ENCODE data around the gene C2orf69. TPM values are rescaled to one million over a fixed set of nuclear protein-coding genes. Genes with fewer than 3 reads are reported as not detected.

The C2orf69 gene
- total and polyA plus RNA-seq, 2 of the 13 experiments (the other 11 are each of a cell fraction or from before 2014, with no cell fraction given), result 4.8 to 19.3 TPM

GRCh38 chr2:199911052-199911876 lies at the start of gene C2orf69 (continued):
- TF ChIP-seq, protein P1, sequence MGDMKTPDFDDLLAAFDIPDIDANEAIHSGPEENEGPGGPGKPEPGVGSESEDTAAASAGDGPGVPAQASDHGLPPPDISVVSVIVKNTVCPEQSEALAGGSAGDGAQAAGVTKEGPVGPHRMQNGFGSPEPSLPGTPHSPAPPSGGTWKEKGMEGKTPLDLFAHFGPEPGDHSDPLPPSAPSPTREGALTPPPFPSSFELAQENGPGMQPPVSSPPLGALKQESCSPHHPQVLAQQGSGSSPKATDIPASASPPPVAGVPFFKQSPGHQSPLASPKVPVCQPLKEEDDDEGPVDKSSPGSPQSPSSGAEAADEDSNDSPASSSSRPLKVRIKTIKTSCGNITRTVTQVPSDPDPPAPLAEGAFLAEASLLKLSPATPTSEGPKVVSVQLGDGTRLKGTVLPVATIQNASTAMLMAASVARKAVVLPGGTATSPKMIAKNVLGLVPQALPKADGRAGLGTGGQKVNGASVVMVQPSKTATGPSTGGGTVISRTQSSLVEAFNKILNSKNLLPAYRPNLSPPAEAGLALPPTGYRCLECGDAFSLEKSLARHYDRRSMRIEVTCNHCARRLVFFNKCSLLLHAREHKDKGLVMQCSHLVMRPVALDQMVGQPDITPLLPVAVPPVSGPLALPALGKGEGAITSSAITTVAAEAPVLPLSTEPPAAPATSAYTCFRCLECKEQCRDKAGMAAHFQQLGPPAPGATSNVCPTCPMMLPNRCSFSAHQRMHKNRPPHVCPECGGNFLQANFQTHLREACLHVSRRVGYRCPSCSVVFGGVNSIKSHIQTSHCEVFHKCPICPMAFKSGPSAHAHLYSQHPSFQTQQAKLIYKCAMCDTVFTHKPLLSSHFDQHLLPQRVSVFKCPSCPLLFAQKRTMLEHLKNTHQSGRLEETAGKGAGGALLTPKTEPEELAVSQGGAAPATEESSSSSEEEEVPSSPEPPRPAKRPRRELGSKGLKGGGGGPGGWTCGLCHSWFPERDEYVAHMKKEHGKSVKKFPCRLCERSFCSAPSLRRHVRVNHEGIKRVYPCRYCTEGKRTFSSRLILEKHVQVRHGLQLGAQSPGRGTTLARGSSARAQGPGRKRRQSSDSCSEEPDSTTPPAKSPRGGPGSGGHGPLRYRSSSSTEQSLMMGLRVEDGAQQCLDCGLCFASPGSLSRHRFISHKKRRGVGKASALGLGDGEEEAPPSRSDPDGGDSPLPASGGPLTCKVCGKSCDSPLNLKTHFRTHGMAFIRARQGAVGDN (CRISPR knock-in tag; IDR thresholded peaks at IDR 0.05), result peak; percentile 98
- TF ChIP-seq ZKSCAN1 (IDR thresholded peaks at IDR 0.05; ENCODE audit: low read length), result 0 out of 2 replicates have a peak, but pooled peaks have one; percentile 22
- TF ChIP-seq ELF4 (CRISPR knock-in tag; IDR thresholded peaks at IDR 0.05; ENCODE audit: borderline replicate concordance), result no peak; the same call in 1 of the 2 replicates
- no peak; the same call in 1 of the 2 replicates for TF ChIP-seq KLF11 (CRISPR knock-in tag; IDR thresholded peaks at IDR 0.05)
- TF ChIP-seq ZNF75D (CRISPR knock-in tag; IDR thresholded peaks at IDR 0.05; ENCODE audit: borderline replicate concordance), result no peak; the same call in 1 of the 2 replicates
- TF ChIP-seq ZNF143 (CRISPR knock-in tag; IDR thresholded peaks at IDR 0.05), result peak; percentile 70
- TF ChIP-seq ZNF30 (CRISPR knock-in tag; IDR thresholded peaks at IDR 0.05), result no peak
- no peak for TF ChIP-seq SOX6 (IDR thresholded peaks at IDR 0.05)
- TF ChIP-seq SOX6 (CRISPR knock-in tag; IDR thresholded peaks at IDR 0.05), result peak; percentile 79
- peak; percentile 66; the same call in 1 of the 2 replicates for TF ChIP-seq ISL2 (CRISPR knock-in tag; IDR thresholded peaks at IDR 0.05)
- TF ChIP-seq, protein P2, sequence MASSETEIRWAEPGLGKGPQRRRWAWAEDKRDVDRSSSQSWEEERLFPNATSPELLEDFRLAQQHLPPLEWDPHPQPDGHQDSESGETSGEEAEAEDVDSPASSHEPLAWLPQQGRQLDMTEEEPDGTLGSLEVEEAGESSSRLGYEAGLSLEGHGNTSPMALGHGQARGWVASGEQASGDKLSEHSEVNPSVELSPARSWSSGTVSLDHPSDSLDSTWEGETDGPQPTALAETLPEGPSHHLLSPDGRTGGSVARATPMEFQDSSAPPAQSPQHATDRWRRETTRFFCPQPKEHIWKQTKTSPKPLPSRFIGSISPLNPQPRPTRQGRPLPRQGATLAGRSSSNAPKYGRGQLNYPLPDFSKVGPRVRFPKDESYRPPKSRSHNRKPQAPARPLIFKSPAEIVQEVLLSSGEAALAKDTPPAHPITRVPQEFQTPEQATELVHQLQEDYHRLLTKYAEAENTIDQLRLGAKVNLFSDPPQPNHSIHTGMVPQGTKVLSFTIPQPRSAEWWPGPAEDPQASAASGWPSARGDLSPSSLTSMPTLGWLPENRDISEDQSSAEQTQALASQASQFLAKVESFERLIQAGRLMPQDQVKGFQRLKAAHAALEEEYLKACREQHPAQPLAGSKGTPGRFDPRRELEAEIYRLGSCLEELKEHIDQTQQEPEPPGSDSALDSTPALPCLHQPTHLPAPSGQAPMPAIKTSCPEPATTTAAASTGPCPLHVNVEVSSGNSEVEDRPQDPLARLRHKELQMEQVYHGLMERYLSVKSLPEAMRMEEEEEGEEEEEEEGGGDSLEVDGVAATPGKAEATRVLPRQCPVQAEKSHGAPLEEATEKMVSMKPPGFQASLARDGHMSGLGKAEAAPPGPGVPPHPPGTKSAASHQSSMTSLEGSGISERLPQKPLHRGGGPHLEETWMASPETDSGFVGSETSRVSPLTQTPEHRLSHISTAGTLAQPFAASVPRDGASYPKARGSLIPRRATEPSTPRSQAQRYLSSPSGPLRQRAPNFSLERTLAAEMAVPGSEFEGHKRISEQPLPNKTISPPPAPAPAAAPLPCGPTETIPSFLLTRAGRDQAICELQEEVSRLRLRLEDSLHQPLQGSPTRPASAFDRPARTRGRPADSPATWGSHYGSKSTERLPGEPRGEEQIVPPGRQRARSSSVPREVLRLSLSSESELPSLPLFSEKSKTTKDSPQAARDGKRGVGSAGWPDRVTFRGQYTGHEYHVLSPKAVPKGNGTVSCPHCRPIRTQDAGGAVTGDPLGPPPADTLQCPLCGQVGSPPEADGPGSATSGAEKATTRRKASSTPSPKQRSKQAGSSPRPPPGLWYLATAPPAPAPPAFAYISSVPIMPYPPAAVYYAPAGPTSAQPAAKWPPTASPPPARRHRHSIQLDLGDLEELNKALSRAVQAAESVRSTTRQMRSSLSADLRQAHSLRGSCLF (CRISPR knock-in tag; IDR thresholded peaks at IDR 0.05; ENCODE audit: borderline replicate concordance), result no peak
- peak; percentile 95 for TF ChIP-seq ATF7-NPFF (CRISPR knock-in tag; IDR thresholded peaks at IDR 0.05; ENCODE audit: low read depth)
- TF ChIP-seq PREB (CRISPR knock-in tag; IDR thresholded peaks at IDR 0.05), result no peak

Data from HepG2 (cell line).